AG08395 (cell line): Measurements from ENCODE around the gene PCDHGC3.

ENCODE experiments used
- DNase-seq: peaks from one replicate; pipeline ENCODE4 v3.0.0; 2012; ENCODE audit warnings: mixed read lengths, low spot score

The PCDHGC3 gene

DNA sequence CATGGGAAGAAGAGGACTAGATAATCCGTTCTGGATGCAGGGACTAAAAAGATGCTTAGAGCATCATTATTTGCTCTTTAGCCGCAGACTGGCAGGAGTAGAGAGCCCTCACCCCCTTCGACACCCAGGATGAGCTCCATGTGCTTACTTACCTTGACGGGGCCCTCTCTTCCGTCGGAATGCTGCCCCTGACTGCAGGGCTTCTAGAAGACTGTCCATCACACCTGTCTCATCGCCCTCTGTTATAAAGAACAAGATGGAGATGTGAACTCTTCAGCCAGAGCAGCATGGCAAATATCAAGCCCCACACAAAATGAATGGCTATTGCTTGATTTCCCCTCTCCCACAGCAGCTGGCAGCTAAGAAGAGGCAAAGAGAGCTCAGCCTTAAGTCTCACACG lies 48.2 kb downstream of the PCDHGC3 start:
- no peak for DNase-seq

DNA sequence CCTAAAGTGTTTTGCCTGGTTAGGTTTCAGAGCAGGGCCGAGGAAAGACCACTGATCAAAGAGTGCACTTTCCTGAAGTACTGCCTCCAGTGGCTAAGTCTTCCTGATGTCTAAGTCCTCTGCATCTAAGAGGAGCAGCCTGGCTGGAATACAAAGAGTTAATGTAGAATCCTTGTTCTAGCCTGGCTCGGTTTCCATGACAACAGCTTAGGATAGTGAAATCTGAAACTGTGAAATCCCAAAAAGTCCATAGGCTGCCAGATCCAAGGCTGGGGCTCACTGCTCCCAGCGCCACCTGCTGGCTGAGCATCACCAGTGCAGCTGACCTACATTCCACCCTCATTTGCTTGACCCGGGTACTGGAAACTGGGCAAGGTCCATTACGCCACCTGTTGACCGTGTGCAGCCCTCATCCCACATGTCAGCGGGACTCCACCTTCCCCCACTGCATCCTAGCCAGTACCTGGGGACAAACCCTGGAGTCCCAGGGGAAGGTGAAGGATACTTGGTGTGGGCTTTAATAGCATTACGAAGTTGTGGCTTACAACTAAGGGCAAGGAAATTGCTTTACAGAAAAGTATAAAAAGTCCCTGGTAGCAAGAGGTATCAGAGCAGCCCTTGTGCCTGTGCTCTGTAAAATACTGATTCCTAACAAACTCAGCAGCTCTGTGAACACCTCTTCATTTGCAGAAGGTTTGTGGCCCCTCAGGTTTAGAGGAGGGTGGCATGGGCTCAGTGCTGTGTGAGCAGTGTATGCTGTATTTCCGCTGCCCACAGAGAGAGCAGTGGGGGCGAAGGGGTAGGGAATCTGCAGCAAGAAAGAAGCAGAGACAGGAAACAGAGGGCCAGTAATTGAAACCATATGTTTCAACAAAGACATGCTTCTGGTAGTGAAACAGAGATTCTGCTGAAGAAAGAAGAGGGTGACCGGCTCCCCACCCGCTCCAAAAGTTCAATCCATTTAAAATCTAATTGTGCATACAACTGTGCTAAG lies 49.1 kb downstream of the PCDHGC3 start:
- DNase-seq: peak; percentile 92

DNA sequence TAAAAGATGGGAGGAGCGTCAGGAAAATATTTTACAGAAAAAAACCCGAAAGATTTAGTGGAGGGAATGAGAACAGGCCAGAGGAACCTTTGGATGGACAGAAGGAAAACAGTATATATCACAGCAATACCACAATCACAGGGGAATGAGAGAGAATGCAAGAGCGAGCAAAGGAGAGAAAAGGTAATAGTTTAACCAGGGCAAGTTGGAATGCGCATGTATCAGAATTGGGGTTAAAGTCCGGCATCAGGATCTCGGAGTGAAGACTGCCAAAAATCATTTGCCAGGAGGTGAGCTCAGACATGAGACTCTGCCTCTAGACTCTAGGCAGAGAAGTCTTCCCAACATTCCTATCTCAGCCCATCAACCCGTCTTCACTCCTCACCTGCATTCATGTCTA lies 49.9 kb downstream of the PCDHGC3 start:
- DNase-seq: no peak

DNA sequence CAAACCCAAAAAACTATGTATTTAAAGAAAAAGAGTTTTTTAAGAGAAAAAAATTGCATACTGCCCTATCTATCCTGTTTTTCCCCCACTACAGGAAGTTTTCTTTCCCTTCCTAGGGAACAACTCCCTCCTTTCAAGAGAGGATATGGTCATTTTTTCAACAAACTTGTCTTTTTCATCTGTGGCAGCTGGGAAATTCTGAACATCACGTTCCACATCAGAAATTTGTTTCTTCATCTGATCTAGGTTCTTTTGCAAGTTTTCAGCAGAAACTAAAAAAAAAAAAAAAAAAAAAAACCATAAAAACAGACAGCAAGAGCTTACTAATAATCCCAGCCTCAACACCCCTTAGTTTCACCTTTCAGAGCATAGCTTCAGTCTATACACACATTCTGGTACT lies 51.7 kb downstream of the PCDHGC3 start:
- DNase-seq: no peak
